ENCODE results near the gene SYT1. TPM values are rescaled to one million over a fixed set of nuclear protein-coding genes. Genes with fewer than 3 reads are reported as not detected.

The SYT1 gene
- total and polyA plus RNA-seq, 4 donors = 0.53 to 0.84 (median 0.64) TPM

GRCh38 chr12:78865516-78865915 is 942 bp downstream of the SYT1 start:
- H3K9me3 ChIP-seq (ENCODE audit: control insufficient read depth in 4 of 4, low read length in 3 of 4) = no peaks in the 10 kb centered on the region
- TF ChIP-seq CTCF (IDR thresholded peaks at IDR 0.05; ENCODE audit: low read depth, low read length, missing input control) (no peak), FOXA1 (IDR thresholded peaks at IDR 0.05) (no peak), NR2F2 (IDR thresholded peaks at IDR 0.05) (no peak), RAD21 (IDR thresholded peaks at IDR 0.05) (no peak), HNF4G (IDR thresholded peaks at IDR 0.05) (no peak), ATF3 (IDR thresholded peaks at IDR 0.05) (no peak), HNF4A (conservative IDR thresholded peaks at IDR 0.05) (no peak), RXRA (IDR thresholded peaks at IDR 0.05) (no peak), EGR1 (IDR thresholded peaks at IDR 0.05; ENCODE audit: low read depth in 2 of 2) (no peak), GABPA (IDR thresholded peaks at IDR 0.05 in 1 of 2, conservative IDR thresholded peaks at IDR 0.05 in 1 of 2) (no peak), JUND (IDR thresholded peaks at IDR 0.05) (no peak), FOXA2 (IDR thresholded peaks at IDR 0.05) (no peak), SP1 (IDR thresholded peaks at IDR 0.05) (no peak), TAF1 (conservative IDR thresholded peaks at IDR 0.05) (no peak), ZBTB33 (IDR thresholded peaks at IDR 0.05) (no peak), YY1 (IDR thresholded peaks at IDR 0.05) (no peak)
- TF ChIP-seq, protein P1, sequence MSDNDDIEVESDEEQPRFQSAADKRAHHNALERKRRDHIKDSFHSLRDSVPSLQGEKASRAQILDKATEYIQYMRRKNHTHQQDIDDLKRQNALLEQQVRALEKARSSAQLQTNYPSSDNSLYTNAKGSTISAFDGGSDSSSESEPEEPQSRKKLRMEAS (IDR thresholded peaks at IDR 0.05) = no peak
- TF ChIP-seq, protein P2, sequence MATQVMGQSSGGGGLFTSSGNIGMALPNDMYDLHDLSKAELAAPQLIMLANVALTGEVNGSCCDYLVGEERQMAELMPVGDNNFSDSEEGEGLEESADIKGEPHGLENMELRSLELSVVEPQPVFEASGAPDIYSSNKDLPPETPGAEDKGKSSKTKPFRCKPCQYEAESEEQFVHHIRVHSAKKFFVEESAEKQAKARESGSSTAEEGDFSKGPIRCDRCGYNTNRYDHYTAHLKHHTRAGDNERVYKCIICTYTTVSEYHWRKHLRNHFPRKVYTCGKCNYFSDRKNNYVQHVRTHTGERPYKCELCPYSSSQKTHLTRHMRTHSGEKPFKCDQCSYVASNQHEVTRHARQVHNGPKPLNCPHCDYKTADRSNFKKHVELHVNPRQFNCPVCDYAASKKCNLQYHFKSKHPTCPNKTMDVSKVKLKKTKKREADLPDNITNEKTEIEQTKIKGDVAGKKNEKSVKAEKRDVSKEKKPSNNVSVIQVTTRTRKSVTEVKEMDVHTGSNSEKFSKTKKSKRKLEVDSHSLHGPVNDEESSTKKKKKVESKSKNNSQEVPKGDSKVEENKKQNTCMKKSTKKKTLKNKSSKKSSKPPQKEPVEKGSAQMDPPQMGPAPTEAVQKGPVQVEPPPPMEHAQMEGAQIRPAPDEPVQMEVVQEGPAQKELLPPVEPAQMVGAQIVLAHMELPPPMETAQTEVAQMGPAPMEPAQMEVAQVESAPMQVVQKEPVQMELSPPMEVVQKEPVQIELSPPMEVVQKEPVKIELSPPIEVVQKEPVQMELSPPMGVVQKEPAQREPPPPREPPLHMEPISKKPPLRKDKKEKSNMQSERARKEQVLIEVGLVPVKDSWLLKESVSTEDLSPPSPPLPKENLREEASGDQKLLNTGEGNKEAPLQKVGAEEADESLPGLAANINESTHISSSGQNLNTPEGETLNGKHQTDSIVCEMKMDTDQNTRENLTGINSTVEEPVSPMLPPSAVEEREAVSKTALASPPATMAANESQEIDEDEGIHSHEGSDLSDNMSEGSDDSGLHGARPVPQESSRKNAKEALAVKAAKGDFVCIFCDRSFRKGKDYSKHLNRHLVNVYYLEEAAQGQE (IDR thresholded peaks at IDR 0.05) = no peak
- peaks cover 0 to 3% (median 0%) of the 10 kb centered on the region in 4 donors for H3K27me3 ChIP-seq (ENCODE audit: control insufficient read depth in 4 of 4, insufficient read depth in 4 of 4, low read length in 3 of 4)
- 13% methylated on average over 5 of the region's 5 CpGs for WGBS
- peaks cover 3 to 10% (median 8%) of the 10 kb centered on the region in 4 donors for H3K4me1 ChIP-seq (ENCODE audit: control insufficient read depth in 4 of 4, insufficient read depth in 4 of 4, low read length in 3 of 4)
- DNase-seq (ENCODE audit: low spot score) = no peak
- no peak overlapping the region for H3K27ac ChIP-seq (ENCODE audit: low read depth in 1 of 2, low read length in 2 of 2)
- no peaks in the 10 kb centered on the region for H3K36me3 ChIP-seq (ENCODE audit: control insufficient read depth in 4 of 4, insufficient read depth in 3 of 4, low read depth in 1 of 4, low read length in 3 of 4)
- H3K9ac ChIP-seq (ENCODE audit: low read depth in 1 of 2, low read length in 2 of 2) = no peak overlapping the region
- H3K4me3 ChIP-seq (ENCODE audit: low read depth in 1 of 3, low read length in 3 of 3) = no peak overlapping the region

Measured in liver (tissue), 9 donors.